DMS79 treated with DMSO at 0.1 percent for 48 hours (cell line): ENCODE measurements around the gene FGFR3.
"Not testable (repeated sequence)": the region's sequence is repeated elsewhere in the genome, so short reads cannot be mapped to it uniquely, and the experiment has no call there.

Source experiments
- DNase-seq: peaks from one replicate; lab custom pipeline; 2025; lab: John Stamatoyannopoulos, UW

Gene FGFR3

GRCh38 chr4:1819284-1819683 is 26.2 kb downstream of the FGFR3 start:
- DNase-seq = no peak

GRCh38 chr4:1819816-1820215 is 26.7 kb downstream of the FGFR3 start:
- no peak for DNase-seq

- DNase-seq = no peak
Measured at GRCh38 chr4:1821679-1822567, 28.8 kb downstream of the FGFR3 start.

GRCh38 chr4:1822568-1823544 is 29.8 kb downstream of the FGFR3 start:
- no peak for DNase-seq

- no peak for DNase-seq
Measured at GRCh38 chr4:1823545-1823932, 30.4 kb downstream of the FGFR3 start.

- no peak for DNase-seq
Measured at GRCh38 chr4:1824746-1825145, 31.7 kb downstream of the FGFR3 start.

- DNase-seq = no peak
Measured at GRCh38 chr4:1825326-1825725, 32.2 kb downstream of the FGFR3 start.

- DNase-seq = no peak
Measured at GRCh38 chr4:1826531-1827350, 33.6 kb downstream of the FGFR3 start.

- no peak for DNase-seq
Measured at GRCh38 chr4:1830234-1830633, 37.1 kb downstream of the FGFR3 start.

GRCh38 chr4:1830642-1831228 is 37.6 kb downstream of the FGFR3 start:
- DNase-seq = no peak

GRCh38 chr4:1831331-1831730 is 38.2 kb downstream of the FGFR3 start:
- DNase-seq = no peak

- no peak for DNase-seq
Measured at GRCh38 chr4:1832690-1833089, 39.6 kb downstream of the FGFR3 start.

- no peak for DNase-seq
Measured at GRCh38 chr4:1833307-1834046, 40.4 kb downstream of the FGFR3 start.

GRCh38 chr4:1834047-1834775 is 41.1 kb downstream of the FGFR3 start:
- peak; percentile 6 for DNase-seq

- not testable (repeated sequence) for DNase-seq
Measured at GRCh38 chr4:1835836-1836235, 42.7 kb downstream of the FGFR3 start.

- DNase-seq = no peak
Measured at GRCh38 chr4:1836650-1837049, 43.6 kb downstream of the FGFR3 start.

GRCh38 chr4:1837069-1837468 is 44.0 kb downstream of the FGFR3 start:
- DNase-seq = no peak

GRCh38 chr4:1839282-1839681 is 46.2 kb downstream of the FGFR3 start:
- no peak for DNase-seq

GRCh38 chr4:1841201-1841886 is 48.3 kb downstream of the FGFR3 start:
- DNase-seq = no peak

GRCh38 chr4:1841887-1842210 is 48.8 kb downstream of the FGFR3 start:
- DNase-seq = no peak
